ENCODE measurements around the gene STAB1. TPM values are rescaled to one million over a fixed set of nuclear protein-coding genes. Genes with fewer than 3 reads are reported as not detected.

Gene STAB1
- total and polyA plus RNA-seq, 2 of the 13 experiments (the other 11 are each of a cell fraction or from before 2014, with no cell fraction given) = 0.09 to 0.34 TPM

GRCh38 chr3:52520716-52521487 lies 25.8 kb downstream of the STAB1 start (continued):
- TF ChIP-seq DZIP1 (CRISPR knock-in tag; IDR thresholded peaks at IDR 0.05) (no peak), MTF1 (CRISPR knock-in tag; IDR thresholded peaks at IDR 0.05) (no peak), CREM (IDR thresholded peaks at IDR 0.05) (no peak), CREM (CRISPR knock-in tag; IDR thresholded peaks at IDR 0.05) (no peak), FOSL1 (CRISPR knock-in tag; IDR thresholded peaks at IDR 0.05; ENCODE audit: borderline replicate concordance) (no peak)
- TF ChIP-seq, protein P1, sequence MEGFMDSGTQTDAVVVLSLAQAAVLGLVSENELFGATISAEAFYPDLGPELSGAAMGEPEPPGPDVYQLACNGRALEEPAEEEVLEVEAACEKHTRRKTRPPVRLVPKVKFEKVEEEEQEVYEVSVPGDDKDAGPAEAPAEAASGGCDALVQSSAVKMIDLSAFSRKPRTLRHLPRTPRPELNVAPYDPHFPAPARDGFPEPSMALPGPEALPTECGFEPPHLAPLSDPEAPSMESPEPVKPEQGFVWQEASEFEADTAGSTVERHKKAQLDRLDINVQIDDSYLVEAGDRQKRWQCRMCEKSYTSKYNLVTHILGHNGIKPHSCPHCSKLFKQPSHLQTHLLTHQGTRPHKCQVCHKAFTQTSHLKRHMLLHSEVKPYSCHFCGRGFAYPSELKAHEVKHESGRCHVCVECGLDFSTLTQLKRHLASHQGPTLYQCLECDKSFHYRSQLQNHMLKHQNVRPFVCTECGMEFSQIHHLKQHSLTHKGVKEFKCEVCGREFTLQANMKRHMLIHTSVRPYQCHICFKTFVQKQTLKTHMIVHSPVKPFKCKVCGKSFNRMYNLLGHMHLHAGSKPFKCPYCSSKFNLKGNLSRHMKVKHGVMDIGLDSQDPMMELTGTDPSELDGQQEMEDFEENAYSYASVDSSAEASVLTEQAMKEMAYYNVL (CRISPR knock-in tag; IDR thresholded peaks at IDR 0.05; ENCODE audit: borderline replicate concordance) = no peak

- 40% methylated on average over 6 of the region's 8 CpGs for WGBS (ENCODE audit: low lambda C conversion rate)
- Histone ChIP-seq H3K4me2 (ENCODE audit: low read depth, low read length) (no peak overlapping the region), H3K27ac (ENCODE audit: extremely low read length, insufficient read depth, low read length) (no peak overlapping the region), H3K4me1 (ENCODE audit: insufficient read depth, low read length) (peaks cover 13% of the 10 kb centered on the region), H2AFZ (ENCODE audit: low read length) (no peak overlapping the region), H3K9ac (ENCODE audit: insufficient read depth, low read depth, low read length) (no peak overlapping the region), H3K79me2 (ENCODE audit: insufficient read depth, low read length) (no peaks in the 10 kb centered on the region), H3K36me3 (replicated peaks in 1 of 2; ENCODE audit: control insufficient read depth in 1 of 2, insufficient read depth in 2 of 2, low read length in 2 of 2) (peaks cover 6 to 16% of the 10 kb centered on the region in 2 experiments; a peak in 4 of 5 replicates), H4K20me1 (ENCODE audit: insufficient read depth, low read length) (no peaks in the 10 kb centered on the region), H3K9me3 (ENCODE audit: low read length) (no peaks in the 10 kb centered on the region), H3K27me3 (ENCODE audit: control insufficient read depth in 1 of 2, insufficient read depth in 2 of 2, low read length in 2 of 2) (peaks cover 6 to 18% of the 10 kb centered on the region in 2 experiments), H3K4me3 (replicated peaks in 1 of 3; ENCODE audit: insufficient read depth in 1 of 3, low read depth in 2 of 3, low read length in 3 of 3) (no peak overlapping the region)
- POLR2A ChIA-PET = no interaction called here
- ATAC-seq (peak; percentile 9), FAIRE-seq (no peak), DNase-seq (ENCODE audit: low spot score) (no peak)
- CTCF ChIA-PET (ENCODE audit: low intra/inter-chr PET ratio, low total read pairs) = no interaction called here
- BruUV-seq (replicated peaks) = no TSS peak
- TF ChIP-seq, protein P2, sequence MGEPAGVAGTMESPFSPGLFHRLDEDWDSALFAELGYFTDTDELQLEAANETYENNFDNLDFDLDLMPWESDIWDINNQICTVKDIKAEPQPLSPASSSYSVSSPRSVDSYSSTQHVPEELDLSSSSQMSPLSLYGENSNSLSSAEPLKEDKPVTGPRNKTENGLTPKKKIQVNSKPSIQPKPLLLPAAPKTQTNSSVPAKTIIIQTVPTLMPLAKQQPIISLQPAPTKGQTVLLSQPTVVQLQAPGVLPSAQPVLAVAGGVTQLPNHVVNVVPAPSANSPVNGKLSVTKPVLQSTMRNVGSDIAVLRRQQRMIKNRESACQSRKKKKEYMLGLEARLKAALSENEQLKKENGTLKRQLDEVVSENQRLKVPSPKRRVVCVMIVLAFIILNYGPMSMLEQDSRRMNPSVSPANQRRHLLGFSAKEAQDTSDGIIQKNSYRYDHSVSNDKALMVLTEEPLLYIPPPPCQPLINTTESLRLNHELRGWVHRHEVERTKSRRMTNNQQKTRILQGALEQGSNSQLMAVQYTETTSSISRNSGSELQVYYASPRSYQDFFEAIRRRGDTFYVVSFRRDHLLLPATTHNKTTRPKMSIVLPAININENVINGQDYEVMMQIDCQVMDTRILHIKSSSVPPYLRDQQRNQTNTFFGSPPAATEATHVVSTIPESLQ (CRISPR knock-in tag; conservative IDR thresholded peaks at IDR 0.05) = no peak
- TF ChIP-seq NFE2 (CRISPR knock-in tag; IDR thresholded peaks at IDR 0.05) = no peak
- TF ChIP-seq SMAD9 (CRISPR knock-in tag; IDR thresholded peaks at IDR 0.05) = no peak
- TF ChIP-seq, protein P3, sequence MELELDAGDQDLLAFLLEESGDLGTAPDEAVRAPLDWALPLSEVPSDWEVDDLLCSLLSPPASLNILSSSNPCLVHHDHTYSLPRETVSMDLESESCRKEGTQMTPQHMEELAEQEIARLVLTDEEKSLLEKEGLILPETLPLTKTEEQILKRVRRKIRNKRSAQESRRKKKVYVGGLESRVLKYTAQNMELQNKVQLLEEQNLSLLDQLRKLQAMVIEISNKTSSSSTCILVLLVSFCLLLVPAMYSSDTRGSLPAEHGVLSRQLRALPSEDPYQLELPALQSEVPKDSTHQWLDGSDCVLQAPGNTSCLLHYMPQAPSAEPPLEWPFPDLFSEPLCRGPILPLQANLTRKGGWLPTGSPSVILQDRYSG (CRISPR knock-in tag; IDR thresholded peaks at IDR 0.05) = no peak
- no peak for TF ChIP-seq ETV5 (CRISPR knock-in tag; IDR thresholded peaks at IDR 0.05; ENCODE audit: borderline replicate concordance)
- TF ChIP-seq, protein P4, sequence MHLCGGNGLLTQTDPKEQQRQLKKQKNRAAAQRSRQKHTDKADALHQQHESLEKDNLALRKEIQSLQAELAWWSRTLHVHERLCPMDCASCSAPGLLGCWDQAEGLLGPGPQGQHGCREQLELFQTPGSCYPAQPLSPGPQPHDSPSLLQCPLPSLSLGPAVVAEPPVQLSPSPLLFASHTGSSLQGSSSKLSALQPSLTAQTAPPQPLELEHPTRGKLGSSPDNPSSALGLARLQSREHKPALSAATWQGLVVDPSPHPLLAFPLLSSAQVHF (CRISPR knock-in tag; IDR thresholded peaks at IDR 0.05) = no peak
- TF ChIP-seq MXI1 (IDR thresholded peaks at IDR 0.05; ENCODE audit: borderline replicate concordance, low read depth, low read length) = no peak
- TF ChIP-seq TBX2 (CRISPR knock-in tag; IDR thresholded peaks at IDR 0.05; ENCODE audit: borderline replicate concordance) = no peak
- in situ Hi-C loops (cut with HindIII; ENCODE audit: extremely low pct_ligation_motif_present, low pct_unique_long_range_greater_than_20kb) = no loop called here
- intact Hi-C loops (cut with micrococcal nuclease; ENCODE audit: unreplicated experiment) = no loop called here
Measured at GRCh38 chr3:52521488-52521824, 26.3 kb downstream of the STAB1 start.

Measured in HepG2 (cell line).